KG1 (cell line): ENCODE results near the gene CATSPERB.
"Not testable (repeated sequence)": the region's sequence is repeated elsewhere in the genome, so short reads cannot be mapped to it uniquely, and the experiment has no call there.

Experiments
- DNase-seq: peaks from one replicate; lab custom pipeline; 2025; lab: John Stamatoyannopoulos, UW

CATSPERB gene

DNA sequence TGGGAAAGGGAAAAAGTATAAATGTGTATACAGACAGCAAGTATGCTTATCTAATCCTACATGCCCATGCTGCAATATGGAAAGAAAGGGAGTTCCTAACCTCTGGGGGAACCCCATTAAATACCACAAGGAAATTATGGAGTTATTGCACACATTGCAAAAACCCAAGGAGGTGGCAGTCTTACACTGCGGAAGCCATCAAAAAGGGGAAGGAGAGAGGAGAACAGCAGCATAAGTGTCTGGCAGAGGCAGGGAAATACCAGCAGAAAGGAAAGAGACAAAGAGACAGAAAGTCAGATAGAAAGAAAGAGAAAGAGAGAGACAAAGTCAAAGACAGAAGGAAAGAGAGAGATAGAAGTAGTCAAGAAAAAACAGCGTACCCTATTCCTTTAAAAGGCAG is 64.8 kb downstream of the CATSPERB start:
- not testable (repeated sequence) for DNase-seq

DNA sequence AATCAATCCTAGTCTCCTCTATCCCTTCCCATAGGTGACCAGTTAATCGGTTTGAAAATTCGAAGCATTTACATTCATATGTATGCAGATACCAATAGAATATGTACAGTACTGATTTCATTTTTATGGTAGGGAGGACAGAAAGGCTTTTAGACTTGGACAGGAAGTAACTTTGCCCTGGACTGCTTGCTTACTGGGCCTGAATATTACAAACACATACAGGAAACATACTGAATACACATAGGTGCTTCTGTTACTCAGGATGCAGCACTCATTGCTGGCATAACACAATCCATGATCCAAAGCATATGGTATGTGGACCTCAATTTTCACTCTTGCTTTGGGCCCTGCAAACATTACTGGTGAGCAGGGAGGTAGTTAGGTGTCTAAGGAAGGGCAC is 71.1 kb downstream of the CATSPERB start:
- DNase-seq: no peak

- DNase-seq: no peak
Measured at GRCh38 chr14:91654836-91655235, 77.0 kb downstream of the CATSPERB start.

- no peak for DNase-seq
Measured at GRCh38 chr14:91653451-91653850, 78.4 kb downstream of the CATSPERB start.

DNA sequence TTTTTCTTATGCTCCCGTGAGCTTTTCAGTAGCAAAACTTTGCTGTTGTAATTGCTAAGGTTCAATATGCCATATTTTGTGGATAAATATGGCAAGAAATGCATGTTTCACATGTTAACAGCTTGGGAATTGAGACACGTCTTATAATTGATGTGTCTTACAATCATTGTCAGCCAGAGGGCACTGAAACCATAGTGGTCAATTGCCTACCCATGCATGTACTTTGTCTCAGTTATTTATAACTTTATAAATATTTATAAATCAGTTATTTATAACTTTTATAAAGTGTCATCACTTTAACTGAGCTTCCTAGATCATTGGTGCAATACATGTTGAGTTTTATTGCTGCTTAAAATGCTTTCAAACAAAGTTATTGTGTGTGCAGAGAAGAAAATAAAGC is 82.0 kb downstream of the CATSPERB start:
- peak; percentile 15 for DNase-seq

DNA sequence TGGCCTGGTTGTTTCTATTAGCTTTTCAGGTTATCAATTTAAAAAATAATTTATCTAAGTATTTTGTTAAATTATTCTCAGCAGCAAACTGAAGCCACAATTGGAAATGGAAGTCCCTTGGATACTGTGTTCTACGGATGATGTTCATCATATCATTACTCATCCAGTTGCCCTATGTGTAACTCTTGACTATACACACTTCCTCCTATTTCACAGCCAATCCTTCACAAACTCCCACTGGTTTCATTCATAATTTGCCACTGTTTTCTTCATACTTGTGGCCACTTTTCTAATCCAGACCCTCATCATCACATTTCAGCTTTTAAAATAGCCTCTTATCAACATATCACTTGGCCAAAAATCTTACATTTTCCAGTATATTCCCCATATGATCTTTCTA is 84.0 kb downstream of the CATSPERB start:
- no peak for DNase-seq

DNA sequence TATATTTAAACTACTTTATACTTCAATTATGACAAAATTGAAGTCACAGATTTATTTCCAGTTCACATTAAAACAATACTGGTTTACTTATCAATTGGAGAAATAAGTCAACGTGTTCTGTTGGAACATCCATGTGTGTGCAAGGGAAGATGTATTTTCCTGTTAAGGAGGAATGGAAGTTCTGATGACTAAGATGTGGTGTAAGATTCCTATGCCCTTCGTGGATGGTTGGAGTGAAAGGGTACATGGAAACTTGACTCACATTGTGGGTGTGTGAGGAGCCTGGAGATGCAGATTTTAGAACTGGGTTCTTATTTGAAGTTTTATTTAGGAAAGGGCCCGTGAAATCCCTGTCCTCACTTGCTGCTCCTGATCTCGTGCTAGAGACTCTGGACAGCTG is 95.3 kb downstream of the CATSPERB start:
- DNase-seq: no peak

- DNase-seq: no peak
Measured at GRCh38 chr14:91624757-91625156, 107.1 kb downstream of the CATSPERB start.

DNA sequence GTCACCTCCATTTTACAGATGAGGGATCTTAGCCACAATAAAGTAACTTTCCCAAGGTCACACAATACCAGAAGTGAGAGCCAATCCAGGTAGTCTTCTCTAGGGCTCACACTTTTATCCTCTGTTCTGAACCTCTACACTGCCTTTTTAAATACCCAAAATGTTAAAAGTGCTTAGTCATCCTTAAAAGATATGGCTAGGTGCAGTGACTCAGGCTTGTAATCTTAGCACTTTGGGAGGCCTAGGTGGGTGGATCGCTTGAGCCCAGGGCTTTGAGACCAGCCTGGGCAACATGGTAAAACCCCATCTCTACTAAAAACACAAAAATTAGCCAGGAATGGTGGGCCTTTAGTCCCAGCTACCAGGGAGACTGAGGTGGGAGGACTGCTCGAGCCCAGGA is 117.7 kb downstream of the CATSPERB start:
- DNase-seq: no peak

DNA sequence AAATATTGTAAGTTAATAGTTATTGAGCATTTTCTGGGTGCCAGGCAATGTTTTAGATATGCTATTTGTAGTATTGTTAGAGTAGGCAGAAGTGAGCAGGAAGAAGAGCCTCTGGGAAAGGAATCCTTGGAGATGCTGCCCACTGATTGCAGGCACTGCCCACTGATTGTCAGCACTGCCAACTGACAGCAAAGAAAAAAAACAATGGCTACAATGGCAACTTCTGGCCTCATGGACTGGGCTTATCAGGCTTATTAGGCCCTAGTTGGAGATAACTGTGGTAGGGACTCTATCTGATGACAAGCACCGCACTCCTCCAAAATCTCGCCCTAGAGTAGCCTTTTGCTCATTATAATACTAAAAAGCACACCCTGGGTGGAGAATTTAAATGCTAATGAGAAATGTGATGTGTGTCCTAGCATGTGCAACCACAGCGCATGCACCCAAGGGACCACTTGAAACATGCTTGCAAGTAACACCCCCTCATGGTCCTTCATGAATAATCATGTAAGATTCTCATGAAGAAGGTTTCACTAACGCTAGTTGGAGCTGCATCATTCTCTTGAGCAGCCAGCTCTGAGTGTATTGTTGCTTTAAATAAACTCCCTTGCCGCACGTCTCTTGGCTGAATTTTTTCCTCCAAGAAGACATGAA is 118.3 kb downstream of the CATSPERB start:
- no peak for DNase-seq

DNA sequence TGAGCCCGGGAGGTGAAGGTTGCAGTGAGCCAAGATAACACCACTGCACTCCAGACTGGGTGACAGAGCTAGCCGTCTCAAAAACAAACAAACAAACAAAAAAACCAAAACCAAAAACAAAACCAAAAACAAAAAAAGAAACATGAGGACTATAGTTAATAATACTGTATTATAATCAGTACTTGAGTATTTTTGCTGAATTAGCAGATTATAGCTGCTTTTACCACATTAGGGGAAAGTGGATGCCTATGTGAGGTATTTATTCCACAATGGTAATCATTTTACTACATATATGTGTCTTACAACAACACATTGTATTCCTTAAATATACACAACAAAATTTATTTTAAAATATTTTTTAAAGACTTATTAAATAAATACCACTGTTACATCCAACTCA is 120.4 kb downstream of the CATSPERB start:
- DNase-seq: no peak

DNA sequence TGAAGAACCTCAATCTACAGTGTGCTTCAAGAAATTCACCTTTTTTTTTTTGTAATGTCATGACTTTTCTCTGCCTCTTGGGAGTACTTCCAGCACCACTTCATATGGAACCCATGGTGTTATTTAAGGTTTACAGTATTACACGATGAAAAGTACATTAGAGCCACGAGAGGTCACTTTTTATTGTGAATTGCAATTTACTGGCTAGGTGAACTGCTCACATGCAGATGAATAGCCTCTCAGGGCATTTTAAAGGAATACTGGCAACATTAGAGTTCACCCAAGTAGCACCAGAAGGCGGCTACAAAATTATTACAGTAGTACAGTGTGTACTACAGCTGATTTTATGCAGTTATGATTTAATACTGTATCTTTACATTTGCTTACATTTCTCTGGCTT is 122.7 kb downstream of the CATSPERB start:
- no peak for DNase-seq

GRCh38 chr14:91607322-91608047 is 124.4 kb downstream of the CATSPERB start:
- no peak for DNase-seq

GRCh38 chr14:91606851-91607250 is 125.0 kb downstream of the CATSPERB start:
- DNase-seq: no peak

DNA sequence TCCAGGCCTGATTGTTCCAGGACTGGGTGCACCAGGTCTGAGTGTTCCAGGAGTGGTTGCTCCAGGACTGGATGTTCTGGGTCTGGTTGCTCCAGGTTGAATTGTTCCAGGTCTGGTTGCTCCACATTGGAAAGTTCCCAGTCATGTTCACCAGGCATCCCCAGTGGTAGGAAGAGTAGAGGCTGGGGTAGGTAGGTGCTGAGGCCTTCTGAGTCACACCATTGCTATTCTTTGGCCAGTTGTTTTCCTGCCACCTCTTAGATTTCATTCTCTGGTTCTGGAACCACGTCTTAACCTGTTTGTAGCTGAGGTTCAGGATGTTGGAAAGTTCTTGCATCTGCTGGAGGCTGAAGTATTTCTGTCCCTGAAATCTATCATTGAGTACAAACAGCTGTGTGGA is 127.3 kb downstream of the CATSPERB start:
- not testable (repeated sequence) for DNase-seq

DNA sequence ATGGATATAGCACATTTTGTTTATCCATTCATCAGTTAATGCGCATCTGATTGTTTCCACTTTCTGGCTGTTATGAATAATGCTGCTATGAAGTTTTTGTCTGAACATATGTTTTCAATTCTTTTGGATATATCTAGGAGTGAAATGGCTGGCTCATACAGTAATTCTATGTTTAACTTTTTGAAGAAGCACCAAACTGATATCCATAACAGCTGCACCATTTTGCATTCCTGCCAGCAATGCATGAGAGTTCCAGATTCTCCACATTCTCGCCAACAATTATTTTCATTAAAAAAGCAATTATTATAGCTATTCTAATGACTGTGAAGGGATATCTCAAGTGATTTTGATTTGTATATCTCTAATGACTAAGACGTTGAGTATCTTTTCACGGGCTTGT is 131.9 kb downstream of the CATSPERB start:
- no peak for DNase-seq

DNA sequence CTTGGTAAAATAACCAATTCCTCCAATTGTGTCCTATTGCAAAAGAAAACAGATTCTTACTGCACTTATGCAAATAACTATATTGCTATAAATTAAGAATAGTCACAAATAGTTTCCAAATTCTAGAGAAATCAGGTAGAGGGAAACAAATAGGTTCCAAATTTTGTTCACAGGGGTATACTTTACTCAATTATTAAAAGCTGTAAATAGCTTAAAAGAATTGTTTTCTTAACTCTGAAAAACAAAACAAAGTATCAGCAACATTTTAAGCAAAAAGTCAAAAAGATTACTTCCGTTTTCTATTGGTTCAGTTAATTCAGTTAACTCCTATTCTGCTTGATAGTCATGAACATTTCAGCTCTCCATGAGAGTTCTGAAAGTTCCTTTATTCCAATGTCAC is 136.2 kb downstream of the CATSPERB start:
- no peak for DNase-seq

- not testable (repeated sequence) for DNase-seq
Measured at GRCh38 chr14:91593957-91594356, 137.9 kb downstream of the CATSPERB start.

- no peak for DNase-seq
Measured at GRCh38 chr14:91586410-91586809, 145.5 kb downstream of the CATSPERB start.

DNA sequence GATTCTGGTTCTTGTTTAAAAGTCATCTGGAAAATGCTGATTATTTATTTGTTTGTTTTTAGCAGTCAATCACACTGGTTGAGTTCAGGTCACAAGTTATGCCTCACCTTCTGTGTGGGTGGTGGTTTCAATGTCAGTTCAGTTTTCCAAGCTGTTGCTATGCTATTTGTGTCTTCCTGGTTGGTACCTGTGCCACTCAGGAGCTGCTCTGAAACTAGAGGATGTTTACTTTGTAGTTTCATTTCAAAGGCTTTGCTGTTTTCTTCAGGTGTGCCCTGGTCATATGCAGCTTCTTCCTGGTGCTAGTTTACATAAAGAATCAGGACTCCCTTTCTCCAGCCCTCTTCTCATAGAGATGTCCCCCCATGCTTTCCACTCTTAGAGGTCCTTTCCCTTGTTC is 146.0 kb downstream of the CATSPERB start:
- no peak for DNase-seq

- no peak for DNase-seq
Measured at GRCh38 chr14:91582761-91583160, 149.1 kb downstream of the CATSPERB start.

GRCh38 chr14:91580876-91581577 is 150.9 kb downstream of the CATSPERB start:
- DNase-seq: no peak

GRCh38 chr14:91577632-91578233 is 154.2 kb downstream of the CATSPERB start:
- DNase-seq: no peak
